ENCODE data around the gene ZNF398. TPM values are rescaled to one million over a fixed set of nuclear protein-coding genes. Genes with fewer than 3 reads are reported as not detected.

Gene ZNF398
- total and polyA plus RNA-seq, 11 donors, result 2.1 to 14.4 (median 8.4) TPM

DNA sequence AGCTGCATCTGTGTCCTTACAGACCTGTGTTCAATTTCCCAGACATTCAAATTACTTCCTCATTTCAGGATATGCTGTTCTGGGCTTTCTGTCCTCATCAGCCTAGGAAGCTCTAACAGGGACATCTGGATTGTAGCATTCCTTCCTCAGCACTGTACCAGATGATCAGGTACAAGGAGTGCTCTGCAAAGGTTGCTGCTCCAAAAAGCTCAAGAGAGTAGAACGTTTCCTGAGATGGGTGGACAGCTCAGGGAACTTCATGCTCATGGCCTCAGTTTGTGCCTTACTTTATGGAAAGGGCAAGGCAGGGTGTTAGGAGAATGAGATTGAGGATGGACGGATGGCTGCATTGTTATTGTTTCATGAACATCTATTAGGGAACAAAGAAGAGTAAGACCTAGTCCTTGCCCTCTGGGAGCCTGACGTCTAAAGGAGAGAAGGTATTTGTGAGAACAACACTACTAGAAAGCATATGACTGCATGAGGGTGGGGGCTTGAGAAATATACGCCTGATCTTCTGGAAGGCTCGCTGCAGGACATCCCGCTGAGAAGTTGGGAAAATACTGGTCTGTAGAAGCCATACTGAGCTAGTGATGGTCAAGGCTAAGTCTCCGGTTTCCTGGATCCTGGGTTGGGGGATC, 81.7 kb downstream of the ZNF398 start:
- H3K36me3 ChIP-seq, result peaks cover 0 to 20% (median 16%) of the 10 kb centered on the region in 9 donors
- H3K27ac ChIP-seq, result no peak overlapping the region
- WGBS, 4 donors, result 59 to 62% (median 61%) methylated on average over 7 of the region's 7 CpGs
- DNase-seq, result no peak
- no peaks in the 10 kb centered on the region for H3K4me1 ChIP-seq
- intact Hi-C loops (cut with DNase I), result no loop called here
- no peaks in the 10 kb centered on the region for H3K9me3 ChIP-seq
- H3K4me3 ChIP-seq, result no peak overlapping the region
- TF ChIP-seq, protein P1, sequence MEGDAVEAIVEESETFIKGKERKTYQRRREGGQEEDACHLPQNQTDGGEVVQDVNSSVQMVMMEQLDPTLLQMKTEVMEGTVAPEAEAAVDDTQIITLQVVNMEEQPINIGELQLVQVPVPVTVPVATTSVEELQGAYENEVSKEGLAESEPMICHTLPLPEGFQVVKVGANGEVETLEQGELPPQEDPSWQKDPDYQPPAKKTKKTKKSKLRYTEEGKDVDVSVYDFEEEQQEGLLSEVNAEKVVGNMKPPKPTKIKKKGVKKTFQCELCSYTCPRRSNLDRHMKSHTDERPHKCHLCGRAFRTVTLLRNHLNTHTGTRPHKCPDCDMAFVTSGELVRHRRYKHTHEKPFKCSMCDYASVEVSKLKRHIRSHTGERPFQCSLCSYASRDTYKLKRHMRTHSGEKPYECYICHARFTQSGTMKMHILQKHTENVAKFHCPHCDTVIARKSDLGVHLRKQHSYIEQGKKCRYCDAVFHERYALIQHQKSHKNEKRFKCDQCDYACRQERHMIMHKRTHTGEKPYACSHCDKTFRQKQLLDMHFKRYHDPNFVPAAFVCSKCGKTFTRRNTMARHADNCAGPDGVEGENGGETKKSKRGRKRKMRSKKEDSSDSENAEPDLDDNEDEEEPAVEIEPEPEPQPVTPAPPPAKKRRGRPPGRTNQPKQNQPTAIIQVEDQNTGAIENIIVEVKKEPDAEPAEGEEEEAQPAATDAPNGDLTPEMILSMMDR (IDR thresholded peaks at IDR 0.05), result no peak
- TF ChIP-seq POLR2A (IDR thresholded peaks at IDR 0.05), result no peak
- ATAC-seq, result no peak
- no peaks in the 10 kb centered on the region for H3K27me3 ChIP-seq

DNA sequence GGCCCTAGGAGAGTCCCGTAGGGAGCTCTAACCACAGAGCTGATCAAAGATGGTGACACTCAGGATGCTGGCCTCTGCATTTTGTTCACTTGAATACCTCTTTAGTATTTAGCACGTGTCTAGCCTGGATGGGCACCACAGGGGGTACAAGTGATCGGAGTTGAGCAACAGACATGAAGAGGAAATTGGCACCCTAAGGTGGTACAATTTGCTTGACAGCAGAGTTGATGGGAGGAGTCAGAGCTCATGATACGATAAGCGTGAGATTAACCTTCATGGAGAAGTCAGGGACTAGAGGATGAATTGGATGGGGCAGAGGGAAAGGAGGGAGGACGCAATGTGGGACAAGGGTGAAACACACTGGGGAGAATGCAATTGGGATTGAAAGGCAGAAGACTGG, 82.3 kb downstream of the ZNF398 start:
- H3K4me1 ChIP-seq, result no peaks in the 10 kb centered on the region
- H3K27ac ChIP-seq, result no peak overlapping the region
- peaks cover 0 to 15% (median 12%) of the 10 kb centered on the region in 9 donors for H3K36me3 ChIP-seq
- H3K4me3 ChIP-seq, result no peak overlapping the region
- WGBS, 4 donors, result 64 to 73% (median 71%) methylated on average over 6 of the region's 6 CpGs
- intact Hi-C loops (cut with DNase I), result no loop called here
- no peak for DNase-seq
- H3K27me3 ChIP-seq, result no peaks in the 10 kb centered on the region
- TF ChIP-seq, protein P1 (IDR thresholded peaks at IDR 0.05), result no peak
- no peak for TF ChIP-seq POLR2A (IDR thresholded peaks at IDR 0.05)
- H3K9me3 ChIP-seq, result no peaks in the 10 kb centered on the region
- ATAC-seq, result peak in 1 of 4 donors; percentile 12

DNA sequence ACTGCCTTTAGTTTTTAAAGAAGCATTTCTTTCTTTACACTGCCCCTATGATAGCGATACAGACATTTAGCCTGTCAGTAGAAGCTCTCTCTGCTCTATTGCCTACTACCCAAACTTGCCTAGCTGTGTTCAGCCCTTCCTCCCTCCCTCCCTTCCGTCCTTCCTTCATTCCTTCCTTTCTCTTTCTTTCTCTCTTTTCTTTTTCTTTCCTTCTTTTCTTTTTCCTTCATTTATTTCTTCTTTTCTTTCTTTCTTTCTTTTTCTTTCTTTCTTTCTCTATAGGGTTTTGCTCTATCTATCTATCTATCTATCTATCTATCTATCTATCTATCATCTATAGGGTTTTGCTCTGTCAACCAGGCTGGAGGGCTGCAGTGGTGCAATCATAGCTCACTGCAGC, 85.1 kb downstream of the ZNF398 start:
- DNase-seq (no peak), ATAC-seq (no peak)
- no peaks in the 10 kb centered on the region for H3K36me3 ChIP-seq
- no peaks in the 10 kb centered on the region for H3K4me1 ChIP-seq
- H3K27me3 ChIP-seq, result no peaks in the 10 kb centered on the region
- intact Hi-C loops (cut with DNase I), result no loop called here
- no peak overlapping the region for H3K27ac ChIP-seq
- no peak overlapping the region for H3K4me3 ChIP-seq
- H3K9me3 ChIP-seq, result no peaks in the 10 kb centered on the region
- TF ChIP-seq POLR2A (IDR thresholded peaks at IDR 0.05), result no peak
- TF ChIP-seq, protein P1 (IDR thresholded peaks at IDR 0.05), result no peak
- 77 to 91% (median 85%) methylated on average over 2 of the region's 2 CpGs for WGBS, 4 donors

Other genes starting within 250 kb of the ZNF398 start
- 10 to 100 TPM; 20.9 to 67.7 (median 33.1) TPM for gene PDIA4, start 118.9 kb upstream of the ZNF398 start, total RNA-seq
- gene PDIA4, start 118.9 kb upstream of the ZNF398 start, polyA plus RNA-seq, result 10 to 100 TPM in 1 of 2 donors, 1 to 10 TPM in 1; 8.4 to 84.4 TPM
- gene ZNF786, start 56.7 kb upstream of the ZNF398 start, total RNA-seq, result 1 to 10 TPM; 2.2 to 5.3 (median 3.0) TPM
- 1 to 10 TPM; 1.4 to 2.6 TPM for gene ZNF786, start 56.7 kb upstream of the ZNF398 start, polyA plus RNA-seq
- 1 to 10 TPM in 3 of 9 donors, under 1 TPM in 6; 0.21 to 1.6 (median 0.92) TPM for gene ZNF425, start 21.1 kb upstream of the ZNF398 start, total RNA-seq
- under 1 TPM; 0.27 to 0.30 TPM for gene ZNF425, start 21.1 kb upstream of the ZNF398 start, polyA plus RNA-seq
- 10 to 100 TPM; 11.0 to 21.4 (median 13.0) TPM for gene ZNF282, start 48.1 kb downstream of the ZNF398 start, total RNA-seq
- 10 to 100 TPM in 1 of 2 donors, 1 to 10 TPM in 1; 6.6 to 12.5 TPM for gene ZNF282, start 48.1 kb downstream of the ZNF398 start, polyA plus RNA-seq
- 1 to 10 TPM; 3.4 to 6.3 (median 4.3) TPM for gene ZNF212, start 92.2 kb downstream of the ZNF398 start, total RNA-seq
- gene ZNF212, start 92.2 kb downstream of the ZNF398 start, polyA plus RNA-seq, result 1 to 10 TPM; 3.9 to 4.9 TPM
- gene ZNF783, start 114.7 kb downstream of the ZNF398 start, total RNA-seq, result 1 to 10 TPM; 2.8 to 9.0 (median 3.4) TPM
- 1 to 10 TPM; 3.0 to 3.3 TPM for gene ZNF783, start 114.7 kb downstream of the ZNF398 start, polyA plus RNA-seq